ENCODE measurements around the gene MRPS18C.

DNA sequence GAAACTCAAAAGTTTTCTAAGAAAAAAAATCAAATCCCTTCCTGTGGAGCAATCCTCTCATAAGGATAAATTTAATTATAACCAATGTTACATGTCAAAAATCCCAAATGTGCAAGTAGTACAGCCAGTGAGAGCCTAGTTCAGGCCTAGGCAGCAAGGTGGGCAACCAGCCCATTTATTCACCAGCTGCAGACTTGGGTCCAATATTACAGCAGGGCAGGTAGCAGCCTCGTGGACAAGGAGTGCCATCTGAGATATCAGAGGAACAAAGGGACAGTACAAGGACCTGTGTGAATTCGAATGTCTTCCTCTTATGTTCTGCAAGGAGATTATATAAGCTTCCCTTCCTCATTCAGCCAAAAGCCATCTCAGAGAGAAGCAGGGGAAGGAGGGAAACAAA, 6.8 kb upstream of the MRPS18C start:
- TF ChIP-seq POLR2AphosphoS5 (IDR thresholded peaks at IDR 0.05; ENCODE audit: low read depth, low read length) (no peak), POLR2A (IDR thresholded peaks at IDR 0.05; ENCODE audit: low read depth, low read length) (no peak), POU2F2 (IDR thresholded peaks at IDR 0.05; ENCODE audit: low read depth, low read length) (no peak), TAF1 (IDR thresholded peaks at IDR 0.05; ENCODE audit: low read depth, low read length) (no peak), SPI1 (IDR thresholded peaks at IDR 0.05; ENCODE audit: low read depth, low read length) (no peak), PAX5 (IDR thresholded peaks at IDR 0.05; ENCODE audit: insufficient read depth, low read length, severe bottlenecking) (no peak)

Data from GM12891 (cell line).